Fibroblast of lung (primary cell): ENCODE results near the gene MARCO. TPM values are rescaled to one million over a fixed set of nuclear protein-coding genes. Genes with fewer than 3 reads are reported as not detected.
"Not testable (repeated sequence)": the region's sequence is repeated elsewhere in the genome, so short reads cannot be mapped to it uniquely, and the experiment has no call there.

Experiments used
- DNase-seq, 2 donors: peaks; one replicate each; pipeline versions ENCODE4 v3.0.0 to v3.0.0-alpha.2; 2010; ENCODE audit warnings: low read depth in 2 of 2
- H2AFZ ChIP-seq: 2 replicates; pipeline ENCODE4 v1.5.1; 2012; ENCODE audit warnings: low read length, control low read depth, inconsistent platforms
- H3K27ac ChIP-seq: 2 replicates; pipeline ENCODE4 v1.5.1; 2011; ENCODE audit warnings: low read length, control low read depth; ENCODE audit not compliant: insufficient read depth
- H3K27me3 ChIP-seq: 2 replicates; pipeline ENCODE4 v1.5.1; 2011; ENCODE audit warnings: mild to moderate bottlenecking, low read length; ENCODE audit not compliant: control insufficient read depth, insufficient read depth
- H3K36me3 ChIP-seq: 2 replicates; pipeline ENCODE4 v1.5.1; 2011; ENCODE audit warnings: low read length; ENCODE audit not compliant: control insufficient read depth, insufficient read depth
- H3K4me1 ChIP-seq: 2 replicates; pipeline ENCODE4 v1.5.1; 2011; ENCODE audit warnings: low read length; ENCODE audit not compliant: control insufficient read depth, insufficient read depth; ENCODE audit errors: extremely low read depth
- H3K4me2 ChIP-seq: 2 replicates; pipeline ENCODE4 v1.5.1; 2011; ENCODE audit warnings: low read length, control low read depth; ENCODE audit not compliant: insufficient read depth; ENCODE audit errors: extremely low read depth
- H3K4me3 ChIP-seq, 4 experiments: fragments of 200-600 bp in 1 of 4; sonication (generic) in 1 of 4; replicated peaks in 1 of 4; 2 replicates each; pipeline ENCODE4 v1.5.1; 2011 to 2016; ENCODE audit warnings: low read length in 4 of 4, low read depth in 3 of 4, mild to moderate bottlenecking in 3 of 4, control low read depth in 2 of 4, inconsistent platforms in 1 of 4, mixed read lengths in 1 of 4; ENCODE audit not compliant: insufficient read depth in 1 of 4; ENCODE audit errors: control extremely low read depth in 1 of 4
- H3K79me2 ChIP-seq: 2 replicates; pipeline ENCODE4 v1.5.1; 2012; ENCODE audit warnings: mild to moderate bottlenecking, low read length, inconsistent platforms; ENCODE audit not compliant: control insufficient read depth, insufficient read depth
- H3K9ac ChIP-seq: 2 replicates; pipeline ENCODE4 v1.5.1; 2011; ENCODE audit warnings: mild to moderate bottlenecking, low read length, control low read depth; ENCODE audit not compliant: insufficient read depth
- H3K9me3 ChIP-seq: 2 replicates; pipeline ENCODE4 v1.5.1; 2012; ENCODE audit warnings: low read depth, low read length; ENCODE audit not compliant: control insufficient read depth, insufficient read depth
- H4K20me1 ChIP-seq: 2 replicates; pipeline ENCODE4 v1.5.1; 2011; ENCODE audit warnings: low read length; ENCODE audit not compliant: control insufficient read depth, insufficient read depth; ENCODE audit errors: extremely low read depth
- EZH2 ChIP-seq: IDR thresholded peaks from 2 replicates; pipeline ENCODE4 v1.5.1; 2012; ENCODE audit warnings: low read length, control low read depth, mild to moderate bottlenecking; ENCODE audit errors: missing control alignments
- polyA plus RNA-seq, 2 donors: library from polyadenylated mRNA; depleted of rRNA in 1 of 2; stranded (reverse) in 1 of 2; unstranded in 1 of 2; fragments of >200 nt; gene quantifications; 2 replicates each; pipeline ENCODE4 v1.2.1, GENCODE V29; 2011 to 2012; ENCODE audit warnings: missing spikeins in 1 of 2
- total RNA-seq: library from RNA; depleted of rRNA; stranded (reverse); fragments of >200 nt; gene quantifications from 2 replicates; pipeline ENCODE4 v1.2.1, GENCODE V29; 2014
- TF ChIP-seq, protein P1 (sequence below), 2 donors: IDR thresholded peaks in 1 of 2; conservative IDR thresholded peaks in 1 of 2; 1 replicate in 1 of 2; 2 replicates in 1 of 2; pipeline ENCODE4 v1.5.1; 2011 to 2012; ENCODE audit warnings: low read length in 2 of 2, control low read depth in 1 of 2, inconsistent platforms in 1 of 2, low read depth in 1 of 2, mild to moderate bottlenecking in 1 of 2

MARCO gene
- total and polyA plus RNA-seq, 2 donors (not counting 1 experiment from before 2014, with no cell fraction given): not detected

DNA sequence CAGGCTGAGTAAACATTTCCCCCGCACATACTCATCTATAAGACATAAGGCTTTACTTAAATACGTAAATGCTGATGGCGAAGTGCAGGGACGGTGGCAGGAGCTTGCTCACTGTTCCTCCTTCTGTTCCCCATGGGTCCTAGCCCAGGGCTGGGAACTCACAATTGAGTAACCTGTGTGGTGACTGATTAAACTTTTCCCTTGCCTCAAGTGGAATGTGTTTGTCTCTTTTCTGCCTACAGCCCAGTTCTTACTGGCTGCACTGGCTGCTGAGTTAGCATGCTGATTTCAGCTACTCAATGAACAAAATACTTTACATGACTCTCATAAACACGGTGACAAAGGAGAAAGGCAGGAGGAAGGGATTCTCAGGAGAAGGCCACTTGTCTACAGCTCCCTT lies 87.3 kb downstream of the MARCO start:
- TF ChIP-seq, protein P1, sequence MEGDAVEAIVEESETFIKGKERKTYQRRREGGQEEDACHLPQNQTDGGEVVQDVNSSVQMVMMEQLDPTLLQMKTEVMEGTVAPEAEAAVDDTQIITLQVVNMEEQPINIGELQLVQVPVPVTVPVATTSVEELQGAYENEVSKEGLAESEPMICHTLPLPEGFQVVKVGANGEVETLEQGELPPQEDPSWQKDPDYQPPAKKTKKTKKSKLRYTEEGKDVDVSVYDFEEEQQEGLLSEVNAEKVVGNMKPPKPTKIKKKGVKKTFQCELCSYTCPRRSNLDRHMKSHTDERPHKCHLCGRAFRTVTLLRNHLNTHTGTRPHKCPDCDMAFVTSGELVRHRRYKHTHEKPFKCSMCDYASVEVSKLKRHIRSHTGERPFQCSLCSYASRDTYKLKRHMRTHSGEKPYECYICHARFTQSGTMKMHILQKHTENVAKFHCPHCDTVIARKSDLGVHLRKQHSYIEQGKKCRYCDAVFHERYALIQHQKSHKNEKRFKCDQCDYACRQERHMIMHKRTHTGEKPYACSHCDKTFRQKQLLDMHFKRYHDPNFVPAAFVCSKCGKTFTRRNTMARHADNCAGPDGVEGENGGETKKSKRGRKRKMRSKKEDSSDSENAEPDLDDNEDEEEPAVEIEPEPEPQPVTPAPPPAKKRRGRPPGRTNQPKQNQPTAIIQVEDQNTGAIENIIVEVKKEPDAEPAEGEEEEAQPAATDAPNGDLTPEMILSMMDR (conservative IDR thresholded peaks at IDR 0.05 in 1 of 2, IDR thresholded peaks at IDR 0.05 in 1 of 2; ENCODE audit: low read depth in 1 of 2, low read length in 2 of 2): no peak
- no peak for TF ChIP-seq EZH2
- H3K9me3 ChIP-seq: no peaks in the 10 kb centered on the region

DNA sequence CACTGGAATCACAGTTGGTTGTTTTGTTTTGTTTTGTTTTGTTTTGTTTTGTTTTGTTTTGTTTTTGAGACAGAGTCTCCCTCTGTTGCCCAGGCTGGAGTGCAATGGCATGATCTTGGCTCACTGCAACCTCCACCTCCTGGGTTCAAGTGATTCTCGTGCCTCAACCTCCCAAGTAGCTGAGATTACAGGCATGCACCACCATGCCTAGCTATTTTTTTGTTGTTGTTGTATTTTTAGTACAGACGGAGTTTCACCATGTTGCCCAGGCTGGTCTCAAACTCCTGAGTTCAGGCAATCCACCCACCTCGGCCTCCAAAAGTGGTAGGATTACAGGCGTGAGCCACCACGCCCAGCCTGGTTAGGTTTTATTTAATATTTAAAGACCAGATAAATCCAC lies 95.9 kb downstream of the MARCO start:
- not testable (repeated sequence) for H3K4me1 ChIP-seq, H3K27ac ChIP-seq, DNase-seq, H2AFZ ChIP-seq, H3K4me2 ChIP-seq, H3K27me3 ChIP-seq, H3K4me3 ChIP-seq, H3K79me2 ChIP-seq, H3K9me3 ChIP-seq, H3K36me3 ChIP-seq, H4K20me1 ChIP-seq, H3K9ac ChIP-seq

More for the DNA sequence above, 87.3 kb downstream of the MARCO start:
- H3K27ac ChIP-seq: no peak overlapping the region
- no peak overlapping the region for H3K4me3 ChIP-seq
- H3K36me3 ChIP-seq: no peaks in the 10 kb centered on the region
- H3K27me3 ChIP-seq: no peaks in the 10 kb centered on the region
- no peak overlapping the region for H2AFZ ChIP-seq
- no peak overlapping the region for H3K9ac ChIP-seq
- H3K79me2 ChIP-seq: no peaks in the 10 kb centered on the region
- no peak overlapping the region for H3K4me2 ChIP-seq
- H4K20me1 ChIP-seq: no peaks in the 10 kb centered on the region
- H3K4me1 ChIP-seq: no peaks in the 10 kb centered on the region
- DNase-seq: no peak

- Histone ChIP-seq H3K9me3 (no peaks in the 10 kb centered on the region), H3K4me2 (no peak overlapping the region), H3K9ac (no peak overlapping the region), H4K20me1 (no peaks in the 10 kb centered on the region), H3K27ac (no peak overlapping the region), H2AFZ (no peak overlapping the region), H3K36me3 (no peaks in the 10 kb centered on the region), H3K79me2 (no peaks in the 10 kb centered on the region), H3K4me3 (no peak overlapping the region), H3K4me1 (no peaks in the 10 kb centered on the region), H3K27me3 (no peaks in the 10 kb centered on the region)
- TF ChIP-seq EZH2: no peak
- TF ChIP-seq, protein P1 (conservative IDR thresholded peaks at IDR 0.05 in 1 of 2, IDR thresholded peaks at IDR 0.05 in 1 of 2; ENCODE audit: low read depth in 1 of 2, low read length in 2 of 2): no peak
- DNase-seq: no peak
These were observed 98.7 kb downstream of the MARCO start for GRCh38 chr2:119040730-119041129.

Other genes with a start within 250 kb of the MARCO start
- under 0.01 TPM in 1 of 2 replicates, not detected in the other for gene EN1, start 94.5 kb upstream of the MARCO start, total RNA-seq
- gene EN1, start 94.5 kb upstream of the MARCO start, polyA plus RNA-seq: 0.03 TPM in 1 of 2 replicates, not detected in the other
- gene C1QL2, start 216.6 kb downstream of the MARCO start, total RNA-seq: not detected in 2 replicates
- gene C1QL2, start 216.6 kb downstream of the MARCO start, polyA plus RNA-seq: not detected in 2 replicates